ENCODE measurements around the gene ZNF892.

- TF ChIP-seq PCBP2 (optimal IDR thresholded peaks at IDR 0.05; ENCODE audit: low read depth, low read length, poor library complexity, severe bottlenecking) (no peak), KLF16 (CRISPR knock-in tag; IDR thresholded peaks at IDR 0.05) (peak in 1 of 2 experiments; percentile 93; a peak in 2 of 4 replicates), EZH2 (conservative IDR thresholded peaks at IDR 0.05; ENCODE audit: low read depth, low read length) (no peak)
- TF ChIP-seq, protein P1, sequence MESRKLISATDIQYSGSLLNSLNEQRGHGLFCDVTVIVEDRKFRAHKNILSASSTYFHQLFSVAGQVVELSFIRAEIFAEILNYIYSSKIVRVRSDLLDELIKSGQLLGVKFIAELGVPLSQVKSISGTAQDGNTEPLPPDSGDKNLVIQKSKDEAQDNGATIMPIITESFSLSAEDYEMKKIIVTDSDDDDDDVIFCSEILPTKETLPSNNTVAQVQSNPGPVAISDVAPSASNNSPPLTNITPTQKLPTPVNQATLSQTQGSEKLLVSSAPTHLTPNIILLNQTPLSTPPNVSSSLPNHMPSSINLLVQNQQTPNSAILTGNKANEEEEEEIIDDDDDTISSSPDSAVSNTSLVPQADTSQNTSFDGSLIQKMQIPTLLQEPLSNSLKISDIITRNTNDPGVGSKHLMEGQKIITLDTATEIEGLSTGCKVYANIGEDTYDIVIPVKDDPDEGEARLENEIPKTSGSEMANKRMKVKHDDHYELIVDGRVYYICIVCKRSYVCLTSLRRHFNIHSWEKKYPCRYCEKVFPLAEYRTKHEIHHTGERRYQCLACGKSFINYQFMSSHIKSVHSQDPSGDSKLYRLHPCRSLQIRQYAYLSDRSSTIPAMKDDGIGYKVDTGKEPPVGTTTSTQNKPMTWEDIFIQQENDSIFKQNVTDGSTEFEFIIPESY (CRISPR knock-in tag; IDR thresholded peaks at IDR 0.05) = no peak; the same call in 1 of the 2 replicates
These were observed 41.8 kb upstream of the ZNF892 start, which contains the start of gene ZNF2 for GRCh38 chr2:95165371-95166064.
